ENCODE data around the gene AKAIN1. TPM values are rescaled to one million over a fixed set of nuclear protein-coding genes. Genes with fewer than 3 reads are reported as not detected.

Gene AKAIN1
- total and polyA plus RNA-seq, 2 of the 8 experiments (the other 6 are each of a cell fraction or from before 2014, with no cell fraction given): not detected

- FAIRE-seq: no peak
- no peak overlapping the region for H2BK15ac ChIP-seq (ENCODE audit: low read length)
- no peaks in the 10 kb centered on the region for H3K9me3 ChIP-seq (ENCODE audit: insufficient read depth in 2 of 2, low read depth in 1 of 2, low read length in 1 of 2)
- no peak overlapping the region for H3K4ac ChIP-seq (replicated peaks; ENCODE audit: insufficient read length, low read depth, low read length)
- no peaks in the 10 kb centered on the region; the same call in 1 of the 2 replicates for H3K79me1 ChIP-seq (ENCODE audit: low read depth, low read length)
- H3K4me1 ChIP-seq (replicated peaks in 1 of 4; ENCODE audit: control insufficient read depth in 3 of 4, insufficient read depth in 4 of 4, low read length in 3 of 4): peaks cover 0 to 5% (median 3%) of the 10 kb centered on the region in 4 experiments; a peak in 4 of 7 replicates
- H3K23me2 ChIP-seq (ENCODE audit: low read depth, low read length): peaks cover 14% of the 10 kb centered on the region
- POLR2A ChIA-PET (ENCODE audit: partially characterized antibody): interaction anchor here (1.2 to 2.3 kb wide), 4 partner anchors 10 to 57 kb away, joined by 3 to 21 read pairs (median 8); partner anchors contain the start of genes AKAIN1 and ZBTB14
- DNase-seq (ENCODE audit: low read depth in 1 of 2, low spot score in 2 of 2): no peak
- H3K4me2 ChIP-seq (ENCODE audit: insufficient read depth in 1 of 2, low read depth in 2 of 2, low read length in 2 of 2): peak overlapping the region; percentile 90 to 98
- H3K14ac ChIP-seq (ENCODE audit: insufficient read length): no peak overlapping the region
- H4K8ac ChIP-seq (ENCODE audit: extremely low read depth, insufficient read depth, low read length): peak overlapping the region; percentile 88; the same call in 1 of the 2 replicates
- TF ChIP-seq HDAC2 (IDR thresholded peaks at IDR 0.05; ENCODE audit: borderline replicate concordance in 1 of 2, low read depth in 2 of 2, low read length in 2 of 2) (0 out of 4 replicates have a peak, but pooled peaks of 1 of the 2 experiments have one; percentile 17), SP4 (IDR thresholded peaks at IDR 0.05; ENCODE audit: low read length) (no peak)
- H2BK12ac ChIP-seq (ENCODE audit: low read depth, low read length): no peak overlapping the region
- CTCF ChIA-PET (ENCODE audit: partially characterized antibody): interaction anchor here (0.7 to 1.8 kb wide), 4 partner anchors 23 to 179 kb away, joined by 3 to 6 read pairs (median 4); no protein-coding TSS in a partner anchor
- H3K18ac ChIP-seq (ENCODE audit: extremely low read depth, low read length): peak overlapping the region; percentile 60
- H2AFZ ChIP-seq (ENCODE audit: low read length): peak overlapping the region; percentile 40; the same call in 1 of the 2 replicates
- peak overlapping the region; percentile 51 to 93 (median 83); a peak in 6 of 7 replicates for H3K9ac ChIP-seq (replicated peaks in 1 of 4; ENCODE audit: extremely low read depth in 1 of 4, low read depth in 3 of 4, low read length in 3 of 4)
- H3K56ac ChIP-seq (replicated peaks; ENCODE audit: insufficient read length, low read depth, low read length): peak overlapping the region; percentile 84
- no peaks in the 10 kb centered on the region; a peak in 1 of 7 replicates for H3K27me3 ChIP-seq (replicated peaks in 1 of 4; ENCODE audit: control insufficient read depth in 3 of 4, extremely low read depth in 1 of 4, insufficient read depth in 3 of 4, low read length in 3 of 4)
- no peak overlapping the region for H3K23ac ChIP-seq (ENCODE audit: insufficient read length)
- no peak overlapping the region for H2AK5ac ChIP-seq (ENCODE audit: low read depth, low read length)
- H4K5ac ChIP-seq (ENCODE audit: insufficient read length, low read depth, low read length): no peak overlapping the region
- 5% methylated on average over 39 of the region's 39 CpGs; no CpG with 5 or more reads in 1 of the 2 experiments for WGBS, 2 experiments (ENCODE audit: extremely low coverage in 1 of 2, insufficient coverage in 1 of 2, insufficient read length in 1 of 2, insufficient replicate concordance in 2 of 2, low coverage in 1 of 2, low lambda C conversion rate in 2 of 2, missing lambda C conversion rate in 1 of 2)
- H4K20me1 ChIP-seq (replicated peaks in 1 of 2; ENCODE audit: control insufficient read depth in 1 of 2, insufficient read depth in 2 of 2, low read length in 2 of 2): no peaks in the 10 kb centered on the region
- H3K36me3 ChIP-seq (ENCODE audit: control insufficient read depth in 2 of 4, insufficient read depth in 4 of 4, low read length in 3 of 4): peaks cover 0 to 8% (median 0%) of the 10 kb centered on the region in 4 experiments; a peak in 3 of 8 replicates
- H3K79me2 ChIP-seq (ENCODE audit: control insufficient read depth in 1 of 2, insufficient read depth in 2 of 2, low read length in 2 of 2): peaks cover 0 to 6% of the 10 kb centered on the region in 2 experiments; a peak in 1 of 4 replicates
- no peak overlapping the region for H2BK20ac ChIP-seq (ENCODE audit: low read length)
- no peak overlapping the region for H2BK120ac ChIP-seq (replicated peaks; ENCODE audit: low read depth, low read length)
- peak overlapping the region; percentile 77 to 94 (median 91) for H3K4me3 ChIP-seq (ENCODE audit: extremely low read depth in 1 of 4, insufficient read depth in 2 of 4, low read depth in 3 of 4, low read length in 4 of 4)
- H4K91ac ChIP-seq (replicated peaks; ENCODE audit: insufficient read length, low read length): no peak overlapping the region
- H2BK5ac ChIP-seq (ENCODE audit: low read depth, low read length): 0 out of 2 replicates have a peak overlapping the region, but pooled peaks have one; percentile 96
- peak overlapping the region; percentile 97; the same call in 1 of the 2 replicates for H3K27ac ChIP-seq (ENCODE audit: low read depth, low read length)
Observed at GRCh38 chr18:5238371-5238976, 41.4 kb upstream of the AKAIN1 start.
